ENCODE data around the gene SEC14L1.

GRCh38 chr17:77197115-77197514 is 56.3 kb downstream of the SEC14L1 start:
- TF ChIP-seq, protein P1, sequence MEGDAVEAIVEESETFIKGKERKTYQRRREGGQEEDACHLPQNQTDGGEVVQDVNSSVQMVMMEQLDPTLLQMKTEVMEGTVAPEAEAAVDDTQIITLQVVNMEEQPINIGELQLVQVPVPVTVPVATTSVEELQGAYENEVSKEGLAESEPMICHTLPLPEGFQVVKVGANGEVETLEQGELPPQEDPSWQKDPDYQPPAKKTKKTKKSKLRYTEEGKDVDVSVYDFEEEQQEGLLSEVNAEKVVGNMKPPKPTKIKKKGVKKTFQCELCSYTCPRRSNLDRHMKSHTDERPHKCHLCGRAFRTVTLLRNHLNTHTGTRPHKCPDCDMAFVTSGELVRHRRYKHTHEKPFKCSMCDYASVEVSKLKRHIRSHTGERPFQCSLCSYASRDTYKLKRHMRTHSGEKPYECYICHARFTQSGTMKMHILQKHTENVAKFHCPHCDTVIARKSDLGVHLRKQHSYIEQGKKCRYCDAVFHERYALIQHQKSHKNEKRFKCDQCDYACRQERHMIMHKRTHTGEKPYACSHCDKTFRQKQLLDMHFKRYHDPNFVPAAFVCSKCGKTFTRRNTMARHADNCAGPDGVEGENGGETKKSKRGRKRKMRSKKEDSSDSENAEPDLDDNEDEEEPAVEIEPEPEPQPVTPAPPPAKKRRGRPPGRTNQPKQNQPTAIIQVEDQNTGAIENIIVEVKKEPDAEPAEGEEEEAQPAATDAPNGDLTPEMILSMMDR (IDR thresholded peaks at IDR 0.05; ENCODE audit: low read length): no peak
- no peak for TF ChIP-seq EZH2 (optimal IDR thresholded peaks at IDR 0.05; ENCODE audit: low read depth, low read length)
- no peak for TF ChIP-seq EZH2phosphoT487 (IDR thresholded peaks at IDR 0.05; ENCODE audit: low read length)
